NCI-H1417 treated with DMSO at 0.1 percent for 48 hours (cell line): ENCODE data around the gene TP63.
"Not testable (repeated sequence)": the region's sequence is repeated elsewhere in the genome, so short reads cannot be mapped to it uniquely, and the experiment has no call there.

Source experiments
- DNase-seq: peaks from one replicate; lab custom pipeline; 2025; lab: John Stamatoyannopoulos, UW

TP63 gene

DNA sequence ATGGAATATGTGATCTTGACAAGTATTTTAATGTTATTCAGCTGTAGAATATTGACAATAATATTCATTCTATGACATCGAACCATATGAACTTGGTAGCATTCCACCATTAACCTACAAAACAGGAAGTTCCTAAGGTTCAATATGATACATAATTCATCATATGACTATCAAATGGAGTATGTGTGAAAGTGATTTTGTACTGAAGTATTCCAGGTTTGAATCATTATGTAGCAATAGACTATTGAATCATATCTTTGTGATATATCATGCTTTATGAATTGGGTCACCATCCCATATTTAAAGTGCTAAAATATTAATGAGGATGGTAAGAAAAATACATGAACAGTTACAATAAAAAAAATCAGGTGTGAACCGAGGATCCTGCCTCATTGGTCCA, 95.1 kb downstream of the TP63 start:
- DNase-seq = no peak

- no peak for DNase-seq
Measured at GRCh38 chr3:189727158-189727557, 96.0 kb downstream of the TP63 start.

DNA sequence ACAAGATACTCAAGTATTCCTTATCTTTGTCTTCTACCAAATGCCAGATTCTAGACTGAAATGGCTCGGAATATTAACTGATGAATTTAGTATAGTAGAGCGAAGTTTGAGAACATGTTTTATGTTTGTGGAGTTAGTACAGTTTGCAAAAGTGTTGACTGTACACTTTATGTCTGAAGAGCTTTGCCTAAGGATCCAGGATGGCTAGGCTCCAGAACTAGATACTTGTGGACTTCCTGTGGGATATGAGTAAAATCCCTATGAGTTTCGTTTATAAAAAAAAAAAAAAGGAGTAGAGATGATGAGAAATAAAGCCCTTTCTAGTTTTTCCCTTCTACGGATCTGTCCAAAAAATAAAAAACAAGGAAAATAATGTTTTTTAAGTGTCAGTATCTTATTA, 96.7 kb downstream of the TP63 start:
- DNase-seq = no peak

- DNase-seq = no peak
Measured at GRCh38 chr3:189728915-189729314, 97.7 kb downstream of the TP63 start.

GRCh38 chr3:189734061-189734460, 102.9 kb downstream of the TP63 start:
- DNase-seq = no peak

GRCh38 chr3:189735913-189736312, 104.7 kb downstream of the TP63 start:
- DNase-seq = no peak

DNA sequence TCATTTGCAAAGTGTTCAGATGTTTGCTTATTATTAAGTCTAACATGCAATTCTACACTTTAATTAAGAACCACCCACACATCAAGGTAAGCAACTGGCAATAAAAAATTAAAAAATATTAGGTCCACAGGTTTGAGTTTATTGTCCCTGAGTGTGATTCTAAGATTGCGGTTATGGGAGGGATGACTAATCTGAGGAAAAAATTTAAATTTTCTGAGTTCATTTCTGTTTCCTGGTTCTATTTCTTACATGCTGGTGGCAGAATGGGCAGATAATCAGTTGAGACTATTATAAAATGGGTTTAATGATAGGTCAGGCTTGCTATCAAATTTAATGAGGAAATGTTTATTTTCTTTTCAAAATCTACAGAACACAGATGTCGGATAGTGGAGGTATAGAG, 105.9 kb downstream of the TP63 start:
- no peak for DNase-seq

DNA sequence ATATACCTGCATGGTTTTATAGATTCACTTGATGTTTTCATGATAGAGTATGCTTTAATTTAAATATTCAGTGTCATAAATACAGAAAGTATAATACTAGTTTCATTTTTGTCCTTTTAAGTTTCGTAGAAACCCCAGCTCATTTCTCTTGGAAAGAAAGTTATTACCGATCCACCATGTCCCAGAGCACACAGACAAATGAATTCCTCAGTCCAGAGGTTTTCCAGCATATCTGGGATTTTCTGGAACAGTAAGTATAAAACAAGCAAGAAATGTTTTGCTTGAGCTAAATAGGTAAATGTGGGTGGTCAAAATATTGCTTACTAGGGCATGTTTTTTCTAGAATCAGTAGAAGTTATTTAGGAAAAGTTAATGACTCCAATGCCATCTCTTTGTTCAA, 106.4 kb downstream of the TP63 start:
- no peak for DNase-seq

DNA sequence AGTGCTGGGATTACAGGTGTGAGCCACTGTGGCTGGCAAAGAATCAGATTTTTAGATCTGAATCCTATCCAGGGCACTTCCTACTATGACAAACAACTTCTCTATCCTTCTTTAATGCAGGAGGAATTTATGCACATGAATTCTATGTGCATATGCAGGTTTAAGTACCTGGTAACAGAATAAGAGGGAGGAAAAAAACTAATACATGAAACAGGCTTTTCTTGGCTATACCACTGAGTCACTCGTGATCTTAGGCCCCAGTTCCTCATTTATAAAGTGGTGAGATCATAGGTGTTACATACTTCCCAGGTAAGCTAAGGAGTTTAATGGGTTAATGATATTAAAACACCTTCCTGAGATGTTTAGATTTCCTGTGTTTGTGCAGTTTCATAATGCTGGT, 108.2 kb downstream of the TP63 start:
- DNase-seq = no peak

GRCh38 chr3:189740156-189740555, 109.0 kb downstream of the TP63 start:
- no peak for DNase-seq

DNA sequence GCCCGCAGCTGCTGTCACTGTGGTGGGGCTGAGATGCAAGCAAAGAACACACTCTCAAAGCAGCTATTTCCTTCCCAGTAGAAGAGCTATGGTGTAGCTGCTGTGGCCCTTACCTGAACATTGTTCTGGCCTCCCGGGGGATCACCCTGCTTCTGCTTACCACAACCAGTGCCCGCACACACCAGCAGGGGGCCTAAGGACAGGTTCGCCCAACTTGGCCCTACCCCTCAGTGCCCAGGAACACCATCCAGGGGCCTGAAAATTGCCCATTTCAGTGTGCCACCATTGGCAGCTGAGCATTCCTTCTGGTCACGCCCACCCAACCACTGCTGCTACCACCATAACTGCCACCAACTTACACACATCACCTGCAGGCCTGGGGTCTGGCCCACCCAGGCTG, 113.0 kb downstream of the TP63 start:
- no peak for DNase-seq

GRCh38 chr3:189745622-189746021, 114.4 kb downstream of the TP63 start:
- no peak for DNase-seq

- DNase-seq = no peak
Measured at GRCh38 chr3:189748046-189748445, 116.9 kb downstream of the TP63 start.

GRCh38 chr3:189750972-189751371, 119.8 kb downstream of the TP63 start:
- DNase-seq = not testable (repeated sequence)

DNA sequence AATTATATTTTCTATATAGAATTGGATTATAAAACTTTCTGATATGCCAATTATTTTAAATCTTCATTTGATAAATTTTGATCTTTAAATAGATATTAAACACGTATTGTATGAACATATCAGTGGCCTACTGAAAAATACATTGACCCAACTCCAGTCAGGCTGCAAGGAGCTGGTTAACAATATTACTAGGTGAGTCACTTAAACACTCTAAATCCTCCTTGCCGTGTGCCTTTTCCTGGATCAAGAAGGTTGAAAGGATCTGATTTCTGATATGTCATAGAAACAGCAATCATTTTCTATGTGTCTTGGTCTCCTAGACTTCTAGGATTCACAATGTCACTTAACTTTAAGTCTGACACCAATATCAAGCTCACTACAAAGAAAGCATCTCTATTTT, 123.2 kb downstream of the TP63 start:
- DNase-seq = no peak

DNA sequence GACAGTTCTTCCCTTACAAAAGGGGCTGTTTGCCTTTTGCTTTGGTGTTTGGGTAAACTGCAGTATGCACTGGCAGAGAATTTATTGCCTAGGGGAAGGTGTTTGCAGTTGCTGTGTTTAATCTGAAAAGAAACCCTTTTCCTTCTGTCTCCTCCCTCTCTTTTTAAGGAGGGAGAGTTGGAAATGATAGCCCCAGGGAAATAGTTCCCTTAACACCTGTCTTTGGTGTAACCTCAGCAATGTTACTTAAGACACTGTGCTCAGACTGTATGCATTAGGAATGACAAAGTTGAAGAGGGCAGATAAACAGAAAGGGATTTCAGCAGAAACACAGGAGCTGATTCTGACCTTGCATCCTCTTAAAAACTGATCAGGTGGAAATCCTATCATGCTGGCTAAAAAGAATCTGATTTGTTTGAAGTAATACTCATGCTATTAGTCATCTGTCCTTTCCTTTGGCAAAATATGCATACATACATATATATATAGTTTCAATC, 125.4 kb downstream of the TP63 start:
- DNase-seq = no peak

DNA sequence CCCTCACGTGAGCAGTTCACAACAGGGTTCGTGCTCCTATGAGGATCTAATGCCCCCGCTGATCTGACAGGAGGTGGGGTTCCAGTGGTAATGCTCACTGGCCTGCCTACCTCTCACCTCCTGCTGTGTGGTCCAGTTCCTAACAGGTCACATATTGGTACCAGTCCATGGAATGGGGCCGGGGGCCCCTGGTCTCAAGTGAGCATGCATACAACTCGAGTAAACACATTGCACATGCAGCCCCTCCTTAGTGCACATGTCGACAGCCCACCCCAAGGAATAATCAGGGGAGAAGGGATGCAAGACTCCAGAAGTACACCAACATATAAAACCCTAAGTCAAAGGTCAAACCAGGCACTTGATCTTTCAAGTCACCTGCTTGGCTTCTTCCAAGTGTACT, 127.0 kb downstream of the TP63 start:
- no peak for DNase-seq

- DNase-seq = no peak
Measured at GRCh38 chr3:189766416-189766815, 135.2 kb downstream of the TP63 start.

GRCh38 chr3:189771842-189772450, 140.8 kb downstream of the TP63 start:
- DNase-seq = no peak

GRCh38 chr3:189772584-189772983, 141.4 kb downstream of the TP63 start:
- DNase-seq = no peak

DNA sequence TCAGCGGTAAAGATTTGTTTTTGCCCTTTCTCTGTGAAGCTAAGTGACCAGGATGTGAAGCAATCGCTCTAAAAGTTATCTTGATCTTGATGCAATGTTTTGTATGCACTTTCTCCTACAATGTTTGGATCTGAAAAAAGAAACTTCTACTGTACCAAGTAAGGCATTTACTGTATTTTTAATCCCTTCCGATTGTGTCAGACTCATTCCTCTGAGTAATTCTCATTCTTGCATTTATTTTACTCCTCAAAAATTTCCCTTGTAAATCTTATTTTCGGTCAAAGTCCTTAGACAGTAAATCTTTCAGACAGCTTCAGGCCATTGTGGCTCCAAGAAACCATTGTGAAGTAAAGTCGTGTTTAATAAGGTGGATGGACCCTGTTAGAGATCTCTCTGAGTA, 141.9 kb downstream of the TP63 start:
- DNase-seq = no peak

DNA sequence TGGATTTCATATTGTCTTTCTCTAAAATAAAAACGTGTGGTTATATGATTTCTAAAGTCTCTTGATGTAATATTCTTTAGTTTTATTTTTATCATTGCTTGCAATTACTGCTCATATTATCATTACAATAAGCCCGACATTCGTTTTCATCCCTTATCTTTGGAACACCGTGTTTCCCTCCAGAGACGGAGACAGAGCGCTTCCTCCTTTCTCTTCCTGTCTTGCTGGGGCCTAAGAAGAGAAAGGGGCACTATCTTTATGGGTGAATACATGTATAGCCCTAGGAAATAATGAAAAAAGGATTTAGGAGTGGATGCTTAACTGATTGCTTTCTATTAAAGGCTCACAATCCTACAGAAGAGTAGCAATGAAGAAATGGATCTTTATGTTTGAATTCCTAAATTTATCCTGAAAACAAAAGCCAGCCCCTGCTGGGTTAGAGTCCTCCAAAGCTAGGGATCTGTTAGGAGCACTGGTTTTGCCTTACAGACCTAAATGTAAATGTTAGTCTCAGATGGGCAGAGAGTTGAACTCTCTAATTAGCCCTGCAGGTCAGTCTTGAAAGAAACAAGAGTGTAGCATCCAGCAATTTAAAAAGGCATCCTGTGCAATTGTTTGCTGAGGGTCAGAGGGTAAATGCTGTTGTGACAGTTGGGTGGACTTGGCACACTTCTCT, 145.1 kb downstream of the TP63 start:
- DNase-seq = no peak

GRCh38 chr3:189778340-189778950, 147.3 kb downstream of the TP63 start:
- no peak for DNase-seq

GRCh38 chr3:189779166-189779565, 148.0 kb downstream of the TP63 start:
- DNase-seq = no peak
